Endodermal cell (in vitro differentiated cells): ENCODE results near the gene CLMN. TPM values are rescaled to one million over a fixed set of nuclear protein-coding genes. Genes with fewer than 3 reads are reported as not detected.

Experiments used
- DNase-seq: peaks from one replicate; pipeline ENCODE4 v3.0.0-alpha.2; 2017
- H3K27ac ChIP-seq: 2 replicates; pipeline ENCODE4 v1.5.1; 2013; ENCODE audit warnings: mild to moderate bottlenecking, low read depth, low read length, moderate library complexity
- H3K27me3 ChIP-seq: 2 replicates; pipeline ENCODE4 v1.6.1; 2013; ENCODE audit warnings: mild to moderate bottlenecking, low read length, moderate library complexity; ENCODE audit not compliant: insufficient read depth, control insufficient read depth, poor library complexity, severe bottlenecking
- H3K36me3 ChIP-seq: 2 replicates; pipeline ENCODE4 v1.7.0; 2013; ENCODE audit warnings: mild to moderate bottlenecking, low read length, moderate library complexity; ENCODE audit not compliant: control insufficient read depth, insufficient read depth
- H3K4me1 ChIP-seq: one replicate; pipeline ENCODE4 v1.7.0; 2013; ENCODE audit warnings: low read length; ENCODE audit not compliant: control insufficient read depth, insufficient read depth
- H3K4me3 ChIP-seq: 2 replicates; pipeline ENCODE4 v1.5.1; 2013; ENCODE audit warnings: mild to moderate bottlenecking, low read length, moderate library complexity
- H3K9ac ChIP-seq: 2 replicates; pipeline ENCODE4 v1.6.1; 2013; ENCODE audit warnings: mild to moderate bottlenecking, low read length, moderate library complexity; ENCODE audit not compliant: poor library complexity, severe bottlenecking; ENCODE audit errors: extremely low read depth
- H3K9me3 ChIP-seq: 2 replicates; pipeline ENCODE4 v1.6.1; 2013; ENCODE audit warnings: mild to moderate bottlenecking, low read length, moderate library complexity; ENCODE audit not compliant: control insufficient read depth
- H3K27ac Mint-ChIP-seq: 2 replicates; pipeline ENCODE4 v1.8.0; 2020; ENCODE audit warnings: mixed read lengths
- H3K27me3 Mint-ChIP-seq: 2 replicates; pipeline ENCODE4 v1.8.0; 2021; ENCODE audit warnings: mild to moderate bottlenecking, mixed read lengths; ENCODE audit not compliant: insufficient read depth
- H3K36me3 Mint-ChIP-seq: 2 replicates; pipeline ENCODE4 v1.8.0; 2020; ENCODE audit warnings: low read depth, mixed read lengths
- H3K4me1 Mint-ChIP-seq: 2 replicates; pipeline ENCODE4 v1.8.0; 2020; ENCODE audit warnings: mixed read lengths
- H3K4me3 Mint-ChIP-seq: 2 replicates; pipeline ENCODE4 v1.8.0; 2020; ENCODE audit warnings: mild to moderate bottlenecking, moderate library complexity, mixed read lengths
- H3K9me3 Mint-ChIP-seq: 2 replicates; pipeline ENCODE4 v1.8.0; 2020; ENCODE audit warnings: mild to moderate bottlenecking, mixed read lengths
- CTCF ChIP-seq: fragments of 200-600 bp; sonication (generic); conservative IDR thresholded peaks from 2 replicates; pipeline ENCODE4 v1.5.0; 2021; ENCODE audit warnings: antibody characterized with exemption, mild to moderate bottlenecking
- WGBS, 2 experiments: methylation state at CpG; one replicate each; pipeline versions ENCODE4 v1.1.5 to v1.1.7; 2013; ENCODE audit warnings: missing lambda C conversion rate in 2 of 2, mixed read lengths in 1 of 2; ENCODE audit not compliant: insufficient coverage in 1 of 2, insufficient read length in 1 of 2; 5-methylcytosine and 5-hydroxymethylcytosine counted together
- total RNA-seq, 2 donors: library from RNA; stranded (reverse); fragmentation: NEBNext Ultra II Directional in 1 of 2; extraction: Animal tissue kit (Norgen Biotek cat#: 25700) in 1 of 2; gene quantifications; 2 replicates in 1 of 2; 3 replicates in 1 of 2; pipeline ENCODE4 v1.2.1, GENCODE V29; 2021

The CLMN gene
- total RNA-seq, 2 donors from 2014 or later: 9.5 to 11.7 TPM

GRCh38 chr14:95185033-95185766 is 134.5 kb downstream of the CLMN start:
- H3K4me1 ChIP-seq: peaks cover 5% of the 10 kb centered on the region
- no peak for DNase-seq
- peaks cover 5% of the 10 kb centered on the region for H3K36me3 Mint-ChIP-seq
- peaks cover 13% of the 10 kb centered on the region for H3K9me3 Mint-ChIP-seq
- H3K4me3 ChIP-seq: no peak overlapping the region
- no peaks in the 10 kb centered on the region for H3K27me3 ChIP-seq
- H3K27ac ChIP-seq: no peak overlapping the region
- no peak for TF ChIP-seq CTCF
- no peak overlapping the region for H3K9ac ChIP-seq
- whole genome bisulfite sequencing, 2 experiments: 95 to 97% methylated on average over 10 to 12 of the region's 12 CpGs
- H3K4me3 Mint-ChIP-seq: no peak overlapping the region
- H3K9me3 ChIP-seq: peaks cover 8% of the 10 kb centered on the region
- no peak overlapping the region for H3K27ac Mint-ChIP-seq
- peaks cover 2% of the 10 kb centered on the region for H3K27me3 Mint-ChIP-seq
- no peaks in the 10 kb centered on the region for H3K36me3 ChIP-seq
- H3K4me1 Mint-ChIP-seq: peaks cover 15% of the 10 kb centered on the region

DNA sequence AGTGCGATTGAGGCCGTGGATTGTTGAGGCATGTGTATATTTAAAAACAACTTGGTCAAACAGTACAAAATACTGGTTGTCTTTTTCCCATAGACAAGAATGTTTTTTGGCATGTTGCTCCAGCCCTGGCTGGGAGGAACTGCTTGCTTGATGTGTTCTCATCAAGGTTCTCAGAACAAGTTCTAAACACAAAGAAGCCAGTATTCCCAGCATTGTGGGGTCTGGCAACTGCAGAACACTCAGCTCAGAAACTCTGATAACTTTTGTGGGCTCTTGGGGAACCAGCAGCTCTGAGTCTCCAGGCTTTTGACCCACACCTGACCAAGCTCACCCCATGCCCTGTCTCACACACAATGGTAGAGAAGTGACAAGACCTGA is 135.3 kb downstream of the CLMN start:
- Mint-ChIP-seq H3K27ac (no peak overlapping the region), H3K27me3 (peaks cover 2% of the 10 kb centered on the region), H3K4me1 (peaks cover 15% of the 10 kb centered on the region)

More for the DNA sequence above, 135.3 kb downstream of the CLMN start:
- 87 to 100% methylated on average over 2 of the region's 2 CpGs for WGBS, 2 experiments
- H3K4me3 Mint-ChIP-seq: no peak overlapping the region
- no peak for DNase-seq
- H3K4me1 ChIP-seq: peaks cover 5% of the 10 kb centered on the region
- no peaks in the 10 kb centered on the region for H3K36me3 ChIP-seq
- no peak overlapping the region for H3K9ac ChIP-seq
- peaks cover 8% of the 10 kb centered on the region for H3K9me3 ChIP-seq
- no peak overlapping the region for H3K27ac ChIP-seq
- no peak overlapping the region for H3K4me3 ChIP-seq
- H3K36me3 Mint-ChIP-seq: peaks cover 5% of the 10 kb centered on the region
- H3K27me3 ChIP-seq: no peaks in the 10 kb centered on the region
- H3K9me3 Mint-ChIP-seq: peaks cover 13% of the 10 kb centered on the region
- no peak for TF ChIP-seq CTCF
